HepG2 (cell line): Measurements from ENCODE around the gene HBS1L. TPM values are rescaled to one million over a fixed set of nuclear protein-coding genes. Genes with fewer than 3 reads are reported as not detected.

Experiments
- DNMT3B ChIP-seq: conservative IDR thresholded peaks from 2 replicates; pipeline ENCODE4 v1.6.1; 2016; ENCODE audit warnings: missing biosample characterization, control low read depth
- EHMT2 ChIP-seq: fragments of 200-600 bp; sonication (generic); IDR thresholded peaks from 2 replicates; pipeline ENCODE4 v1.7.0; 2017; ENCODE audit warnings: antibody characterized with exemption, low read depth, low read length, borderline replicate concordance
- ERF ChIP-seq: IDR thresholded peaks from 2 replicates; pipeline ENCODE4 v1.6.1; 2018; ENCODE audit warnings: missing biosample characterization, missing genetic modification reagents
- KDM5A ChIP-seq: fragments of 200-600 bp; sonication (generic); IDR thresholded peaks from 2 replicates; pipeline ENCODE4 v1.7.0; 2018; ENCODE audit warnings: antibody characterized with exemption, mild to moderate bottlenecking, low read length, borderline replicate concordance
- NCOR1 ChIP-seq: fragments of 200-600 bp; sonication (generic); IDR thresholded peaks from 2 replicates; pipeline ENCODE4 v1.7.0; 2017; ENCODE audit warnings: antibody characterized with exemption, low read length, borderline replicate concordance
- PPARG ChIP-seq: conservative IDR thresholded peaks from 2 replicates; pipeline ENCODE4 v1.6.1; 2016; ENCODE audit warnings: missing biosample characterization, missing genetic modification reagents
- REL ChIP-seq: sonication (generic); formaldehyde crosslinking; conservative IDR thresholded peaks from 2 replicates; pipeline ENCODE4 v1.8.0; 2022; ENCODE audit warnings: mild to moderate bottlenecking, missing genetic modification reagents, moderate library complexity
- REPIN1 ChIP-seq: sonication (generic); formaldehyde crosslinking; IDR thresholded peaks from 2 replicates; pipeline ENCODE4 v1.8.0; 2022; ENCODE audit warnings: missing genetic modification reagents, low read depth, mild to moderate bottlenecking, borderline replicate concordance
- SNRNP70 ChIP-seq: fragments of 200-400 bp; formaldehyde crosslinking; IDR thresholded peaks from 2 replicates; pipeline ENCODE4 v1.6.1; 2017; ENCODE audit warnings: mild to moderate bottlenecking, low read depth, low read length, moderate library complexity
- ZKSCAN5 ChIP-seq: sonication (generic); formaldehyde crosslinking; IDR thresholded peaks from 2 replicates; pipeline ENCODE4 v1.5.1; 2020; ENCODE audit warnings: mild to moderate bottlenecking, missing genetic modification reagents
- ZNF263 ChIP-seq: sonication (generic); formaldehyde crosslinking; IDR thresholded peaks from 2 replicates; pipeline ENCODE4 v1.4.0; 2020; ENCODE audit warnings: missing genetic modification reagents
- ZNF33A ChIP-seq: sonication (generic); formaldehyde crosslinking; IDR thresholded peaks from 2 replicates; pipeline ENCODE4 v1.5.1; 2020; ENCODE audit warnings: missing genetic modification reagents, mild to moderate bottlenecking, moderate library complexity, borderline replicate concordance
- ZNF549 ChIP-seq: sonication (generic); formaldehyde crosslinking; IDR thresholded peaks from 2 replicates; pipeline ENCODE4 v1.5.0; 2020; ENCODE audit warnings: missing genetic modification reagents
- polyA plus RNA-seq, 8 experiments: library from polyadenylated mRNA; depleted of rRNA in 3 of 8; stranded (reverse) in 7 of 8; unstranded in 1 of 8; fragments of >200 nt; fragmentation: Illumina TruSeq in 4 of 8; extraction: Trizol in 4 of 8; gene quantifications; 2 replicates each; pipeline versions ENCODE4 v1.2.1 to v1.2.3, GENCODE V29; 2011 to 2016; ENCODE audit warnings: low read depth in 4 of 8, missing spikeins in 1 of 8, mixed read lengths in 1 of 8; ENCODE audit not compliant: insufficient read depth in 1 of 8
- total RNA-seq, 5 experiments: library from RNA; depleted of rRNA; stranded (reverse); fragments of >200 nt; fragmentation: Illumina TruSeq; extraction: Trizol; gene quantifications; 2 replicates each; pipeline ENCODE4 v1.2.3, GENCODE V29; 2016; ENCODE audit warnings: low read depth in 1 of 5
- TF ChIP-seq, protein P1 (sequence below): sonication (generic); formaldehyde crosslinking; IDR thresholded peaks from 2 replicates; pipeline ENCODE4 v1.9.0; 2021; ENCODE audit warnings: missing genetic modification reagents, mild to moderate bottlenecking, borderline replicate concordance
- TF ChIP-seq, protein P2 (sequence below): IDR thresholded peaks from 2 replicates; pipeline ENCODE4 v1.6.1; 2016; ENCODE audit warnings: missing biosample characterization, missing genetic modification reagents, low read depth
- TF ChIP-seq, protein P3 (sequence below): sonication (generic); formaldehyde crosslinking; IDR thresholded peaks from 2 replicates; pipeline ENCODE4 v1.9.0; 2021; ENCODE audit warnings: missing genetic modification reagents, borderline replicate concordance
- TF ChIP-seq, protein P4 (sequence below): sonication (generic); formaldehyde crosslinking; IDR thresholded peaks from 2 replicates; pipeline ENCODE4 v1.8.0; 2022; ENCODE audit warnings: missing genetic modification reagents, mild to moderate bottlenecking, inconsistent platforms, borderline replicate concordance
- TF ChIP-seq, protein P5 (sequence below): sonication (generic); formaldehyde crosslinking; IDR thresholded peaks from 2 replicates; pipeline ENCODE4 v1.8.1; 2023; ENCODE audit warnings: mild to moderate bottlenecking, missing genetic modification reagents
- TF ChIP-seq, protein P6 (sequence below): IDR thresholded peaks from 2 replicates; pipeline ENCODE4 v1.6.1; 2018; ENCODE audit warnings: missing genetic modification reagents, mild to moderate bottlenecking, missing compliant biosample characterization

HBS1L gene
- total and polyA plus RNA-seq, 2 of the 13 experiments (the other 11 are each of a cell fraction or from before 2014, with no cell fraction given): 44.1 to 138 TPM

DNA sequence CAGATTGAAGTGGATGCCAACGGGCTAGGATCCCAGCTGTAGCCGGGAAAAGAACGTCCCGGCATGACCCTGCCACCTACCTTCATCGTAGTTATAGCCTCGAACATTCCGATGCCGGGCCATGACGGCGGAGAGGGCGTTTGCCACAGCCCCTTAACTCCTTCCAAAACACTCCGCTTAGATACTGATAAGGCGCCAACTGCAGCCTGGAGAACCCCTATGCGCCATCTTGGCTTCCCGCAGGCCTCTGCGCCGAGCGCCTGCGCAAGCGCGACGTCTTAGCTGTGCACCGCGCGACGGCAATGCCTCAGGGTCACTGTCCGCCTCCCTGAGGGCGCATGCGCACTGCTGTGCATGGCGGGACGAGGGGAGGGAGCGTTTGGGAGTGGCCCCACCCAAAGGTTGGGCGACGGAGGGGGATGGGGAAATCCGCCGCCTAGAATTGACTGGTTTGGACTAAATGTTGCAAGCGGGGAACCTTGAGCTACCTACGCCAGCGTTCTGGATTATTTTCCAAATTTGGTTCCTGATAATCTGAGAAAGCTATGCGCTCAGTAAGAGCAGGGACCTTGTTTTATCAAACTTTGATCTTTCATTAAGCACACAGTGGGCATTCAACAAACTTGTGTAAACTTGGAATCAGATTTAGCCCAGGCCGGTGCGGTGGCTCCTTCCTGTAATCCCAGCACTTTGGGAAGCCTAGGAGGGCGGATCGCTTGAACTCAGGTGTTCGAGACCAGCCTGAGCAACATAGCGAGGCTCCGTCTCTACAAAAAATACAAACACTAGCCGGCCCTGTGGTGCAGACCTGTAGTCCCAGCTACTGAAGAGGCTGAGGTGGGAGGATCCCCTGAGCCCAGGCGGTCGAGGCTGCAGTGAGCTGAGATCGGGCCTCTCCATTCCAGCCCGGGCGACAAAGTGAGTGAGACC is at the start of gene HBS1L (continued):
- TF ChIP-seq, protein P1, sequence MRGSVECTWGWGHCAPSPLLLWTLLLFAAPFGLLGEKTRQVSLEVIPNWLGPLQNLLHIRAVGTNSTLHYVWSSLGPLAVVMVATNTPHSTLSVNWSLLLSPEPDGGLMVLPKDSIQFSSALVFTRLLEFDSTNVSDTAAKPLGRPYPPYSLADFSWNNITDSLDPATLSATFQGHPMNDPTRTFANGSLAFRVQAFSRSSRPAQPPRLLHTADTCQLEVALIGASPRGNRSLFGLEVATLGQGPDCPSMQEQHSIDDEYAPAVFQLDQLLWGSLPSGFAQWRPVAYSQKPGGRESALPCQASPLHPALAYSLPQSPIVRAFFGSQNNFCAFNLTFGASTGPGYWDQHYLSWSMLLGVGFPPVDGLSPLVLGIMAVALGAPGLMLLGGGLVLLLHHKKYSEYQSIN (CRISPR knock-in tag): no peak
- TF ChIP-seq ZNF263: peak; percentile 65
- peak; percentile 86 for TF ChIP-seq ERF
- no peak for TF ChIP-seq ZNF549 (CRISPR knock-in tag)
- TF ChIP-seq NCOR1: peak; percentile 60; the same call in 1 of the 2 replicates
- no peak for TF ChIP-seq ZNF33A (CRISPR knock-in tag)
- TF ChIP-seq, protein P2, sequence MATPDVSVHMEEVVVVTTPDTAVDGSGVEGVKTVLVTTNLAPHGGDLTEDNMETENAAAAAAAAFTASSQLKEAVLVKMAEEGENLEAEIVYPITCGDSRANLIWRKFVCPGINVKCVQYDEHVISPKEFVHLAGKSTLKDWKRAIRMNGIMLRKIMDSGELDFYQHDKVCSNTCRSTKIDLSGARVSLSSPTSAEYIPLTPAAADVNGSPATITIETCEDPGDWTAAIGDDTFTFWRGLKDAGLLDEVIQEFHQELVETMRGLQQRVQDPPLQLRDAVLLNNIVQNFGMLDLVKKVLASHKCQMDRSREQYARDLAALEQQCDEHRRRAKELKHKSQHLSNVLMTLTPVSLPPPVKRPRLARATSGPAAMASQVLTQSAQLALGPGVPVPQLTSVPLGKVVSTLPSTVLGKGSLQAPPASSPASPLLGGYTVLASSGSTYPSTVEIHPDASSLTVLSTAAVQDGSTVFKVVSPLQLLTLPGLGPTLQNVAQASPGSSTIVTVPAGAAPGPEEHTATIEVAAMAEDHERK (CRISPR knock-in tag): peak; percentile 67; the same call in 1 of the 2 replicates
- TF ChIP-seq KDM5A: peak; percentile 90
- TF ChIP-seq PPARG (CRISPR knock-in tag): 0 out of 2 replicates have a peak, but pooled peaks have one; percentile 28
- TF ChIP-seq, protein P3, sequence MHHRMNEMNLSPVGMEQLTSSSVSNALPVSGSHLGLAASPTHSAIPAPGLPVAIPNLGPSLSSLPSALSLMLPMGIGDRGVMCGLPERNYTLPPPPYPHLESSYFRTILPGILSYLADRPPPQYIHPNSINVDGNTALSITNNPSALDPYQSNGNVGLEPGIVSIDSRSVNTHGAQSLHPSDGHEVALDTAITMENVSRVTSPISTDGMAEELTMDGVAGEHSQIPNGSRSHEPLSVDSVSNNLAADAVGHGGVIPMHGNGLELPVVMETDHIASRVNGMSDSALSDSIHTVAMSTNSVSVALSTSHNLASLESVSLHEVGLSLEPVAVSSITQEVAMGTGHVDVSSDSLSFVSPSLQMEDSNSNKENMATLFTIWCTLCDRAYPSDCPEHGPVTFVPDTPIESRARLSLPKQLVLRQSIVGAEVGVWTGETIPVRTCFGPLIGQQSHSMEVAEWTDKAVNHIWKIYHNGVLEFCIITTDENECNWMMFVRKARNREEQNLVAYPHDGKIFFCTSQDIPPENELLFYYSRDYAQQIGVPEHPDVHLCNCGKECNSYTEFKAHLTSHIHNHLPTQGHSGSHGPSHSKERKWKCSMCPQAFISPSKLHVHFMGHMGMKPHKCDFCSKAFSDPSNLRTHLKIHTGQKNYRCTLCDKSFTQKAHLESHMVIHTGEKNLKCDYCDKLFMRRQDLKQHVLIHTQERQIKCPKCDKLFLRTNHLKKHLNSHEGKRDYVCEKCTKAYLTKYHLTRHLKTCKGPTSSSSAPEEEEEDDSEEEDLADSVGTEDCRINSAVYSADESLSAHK (CRISPR knock-in tag): no peak
- 0 out of 2 replicates have a peak, but pooled peaks have one; percentile 21 for TF ChIP-seq REPIN1 (CRISPR knock-in tag)
- 0 out of 2 replicates have a peak, but pooled peaks have one; percentile 49 for TF ChIP-seq DNMT3B (CRISPR knock-in tag)
- TF ChIP-seq, protein P4, sequence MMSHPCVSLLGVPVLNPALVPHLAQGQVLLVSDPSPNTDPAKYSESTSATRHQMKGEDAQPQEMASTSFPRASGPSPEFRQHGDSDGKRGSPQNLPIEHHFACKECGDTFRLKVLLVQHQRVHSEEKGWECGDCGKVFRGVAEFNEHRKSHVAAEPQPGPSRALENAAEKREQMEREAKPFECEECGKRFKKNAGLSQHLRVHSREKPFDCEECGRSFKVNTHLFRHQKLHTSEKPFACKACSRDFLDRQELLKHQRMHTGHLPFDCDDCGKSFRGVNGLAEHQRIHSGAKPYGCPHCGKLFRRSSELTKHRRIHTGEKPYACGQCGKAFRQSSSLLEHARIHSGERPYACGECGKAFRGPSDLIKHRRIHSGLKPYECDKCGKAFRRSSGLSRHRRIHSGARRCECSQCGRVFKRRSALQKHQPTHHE: peak; percentile 97
- no peak for TF ChIP-seq REL
- TF ChIP-seq, protein P5, sequence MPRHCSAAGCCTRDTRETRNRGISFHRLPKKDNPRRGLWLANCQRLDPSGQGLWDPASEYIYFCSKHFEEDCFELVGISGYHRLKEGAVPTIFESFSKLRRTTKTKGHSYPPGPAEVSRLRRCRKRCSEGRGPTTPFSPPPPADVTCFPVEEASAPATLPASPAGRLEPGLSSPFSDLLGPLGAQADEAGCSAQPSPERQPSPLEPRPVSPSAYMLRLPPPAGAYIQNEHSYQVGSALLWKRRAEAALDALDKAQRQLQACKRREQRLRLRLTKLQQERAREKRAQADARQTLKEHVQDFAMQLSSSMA: peak; percentile 12; the same call in 1 of the 2 replicates
- TF ChIP-seq, protein P6, sequence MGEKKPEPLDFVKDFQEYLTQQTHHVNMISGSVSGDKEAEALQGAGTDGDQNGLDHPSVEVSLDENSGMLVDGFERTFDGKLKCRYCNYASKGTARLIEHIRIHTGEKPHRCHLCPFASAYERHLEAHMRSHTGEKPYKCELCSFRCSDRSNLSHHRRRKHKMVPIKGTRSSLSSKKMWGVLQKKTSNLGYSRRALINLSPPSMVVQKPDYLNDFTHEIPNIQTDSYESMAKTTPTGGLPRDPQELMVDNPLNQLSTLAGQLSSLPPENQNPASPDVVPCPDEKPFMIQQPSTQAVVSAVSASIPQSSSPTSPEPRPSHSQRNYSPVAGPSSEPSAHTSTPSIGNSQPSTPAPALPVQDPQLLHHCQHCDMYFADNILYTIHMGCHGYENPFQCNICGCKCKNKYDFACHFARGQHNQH: peak; percentile 92
- peak; percentile 49; the same call in 1 of the 2 replicates for TF ChIP-seq ZKSCAN5 (CRISPR knock-in tag)
- TF ChIP-seq SNRNP70: no peak
- TF ChIP-seq EHMT2: peak; percentile 53; the same call in 1 of the 2 replicates
